Activated CD8-positive, alpha-beta memory T cell treated with anti-CD3 and anti-CD28 coated beads, Interleukin-2, amount 50 U/mL, for 48 hours (primary cell): ENCODE data around the gene PHF13.
A peak's percentile ranks its signal among the peaks of the same experiment; 100 is the strongest.
"Not testable (repeated sequence)": the region's sequence is repeated elsewhere in the genome, so short reads cannot be mapped to it uniquely, and the experiment has no call there.

ENCODE experiments used
- DNase-seq: peaks from one replicate; pipeline ENCODE4 v3.0.0-alpha.2; 2020

Gene PHF13

DNA sequence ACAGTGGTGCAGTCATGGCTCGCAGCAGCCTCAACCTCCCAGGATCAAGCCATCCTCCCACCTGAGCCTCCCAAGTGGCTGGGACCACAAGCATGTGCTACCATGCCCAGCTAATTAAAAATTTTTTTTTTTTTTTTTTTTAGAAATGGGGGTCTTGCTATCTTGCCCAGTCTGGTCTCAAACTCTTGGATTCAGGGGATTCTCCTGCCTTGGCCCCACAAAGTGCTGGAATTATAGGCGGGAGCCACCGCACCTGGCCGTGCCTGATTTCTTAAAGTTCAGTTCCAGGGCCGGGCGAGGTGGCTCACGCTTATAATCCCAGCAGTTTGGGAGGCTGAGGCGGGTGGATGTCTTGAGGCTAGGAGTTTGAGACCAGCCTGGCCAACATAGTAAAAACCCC, 17.5 kb downstream of the PHF13 start:
- no peak for DNase-seq

DNA sequence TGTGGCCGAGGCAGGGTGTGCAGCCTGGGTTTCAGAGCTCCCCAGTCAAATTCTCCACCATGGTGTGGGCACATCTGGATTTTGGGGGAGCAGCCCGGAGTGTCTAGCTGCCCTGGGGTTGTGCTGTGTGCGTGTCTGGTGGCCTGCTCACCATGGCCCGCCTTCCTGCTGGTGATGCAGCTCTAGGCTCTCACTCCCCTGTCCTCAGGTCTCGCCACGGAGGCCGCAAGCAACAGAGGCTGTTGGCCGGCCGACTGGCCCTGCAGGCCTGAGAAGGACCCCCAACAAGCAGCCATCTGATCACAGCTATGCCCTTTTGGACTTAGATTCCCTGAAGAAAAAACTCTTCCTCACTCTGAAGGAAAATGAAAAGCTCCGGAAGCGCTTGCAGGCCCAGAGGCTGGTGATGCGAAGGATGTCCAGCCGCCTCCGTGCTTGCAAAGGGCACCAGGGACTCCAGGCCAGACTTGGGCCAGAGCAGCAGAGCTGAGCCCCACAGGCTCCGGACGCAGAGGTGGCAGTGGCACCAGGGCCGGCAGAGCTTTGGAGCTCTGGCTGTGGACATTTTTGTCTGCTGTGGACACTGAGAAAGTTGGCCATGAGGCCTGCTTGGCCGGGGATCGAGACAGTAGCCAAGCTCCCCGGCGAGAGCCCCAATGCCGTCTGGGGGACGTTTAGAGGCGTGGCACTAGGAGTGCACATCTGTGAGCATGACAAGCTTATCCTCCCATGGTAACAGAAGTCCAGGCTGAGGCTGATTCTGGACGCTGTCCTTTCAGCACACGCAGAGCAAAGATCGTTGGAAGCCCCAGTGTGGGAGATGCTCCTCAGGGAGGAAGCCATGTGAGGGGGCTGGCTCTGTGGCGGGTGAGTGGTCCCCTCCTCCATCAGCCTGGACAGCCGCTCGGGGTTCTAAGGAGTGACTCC, 19.3 kb downstream of the PHF13 start:
- DNase-seq = no peak

DNA sequence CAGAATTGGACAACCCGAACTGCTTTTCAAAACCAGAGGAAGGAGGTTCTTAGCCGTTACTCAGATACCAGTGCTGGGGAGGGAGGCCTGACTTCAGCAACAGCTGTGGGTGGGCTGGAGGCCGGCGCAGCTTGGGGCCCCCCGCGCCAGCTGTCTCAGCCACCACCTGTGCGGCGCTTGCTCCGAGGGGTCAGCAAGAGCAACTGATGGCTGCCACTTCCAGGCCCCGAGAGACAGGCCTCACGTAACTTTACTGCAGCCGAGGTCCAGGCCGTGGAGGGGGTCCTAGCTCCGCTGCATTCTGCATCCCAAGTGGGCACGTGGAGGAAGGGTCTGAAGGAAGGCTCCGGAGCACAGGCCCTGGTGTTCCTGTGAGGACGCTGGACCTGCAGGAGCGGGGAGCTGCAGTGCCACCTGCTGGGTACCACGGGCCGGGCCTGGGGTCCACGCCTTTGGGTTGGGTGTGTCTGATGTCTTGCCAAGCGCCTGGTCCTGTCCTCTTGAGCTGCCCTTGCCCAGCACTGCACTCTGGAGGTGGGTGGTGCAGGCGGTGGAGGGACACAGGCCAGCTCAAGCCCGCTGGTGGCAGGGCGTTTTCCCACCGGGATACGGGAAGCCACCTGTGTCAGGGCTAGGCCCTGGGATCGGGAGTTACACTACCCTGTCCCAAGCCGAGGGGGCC, 21.0 kb downstream of the PHF13 start:
- peak; percentile 66 for DNase-seq

DNA sequence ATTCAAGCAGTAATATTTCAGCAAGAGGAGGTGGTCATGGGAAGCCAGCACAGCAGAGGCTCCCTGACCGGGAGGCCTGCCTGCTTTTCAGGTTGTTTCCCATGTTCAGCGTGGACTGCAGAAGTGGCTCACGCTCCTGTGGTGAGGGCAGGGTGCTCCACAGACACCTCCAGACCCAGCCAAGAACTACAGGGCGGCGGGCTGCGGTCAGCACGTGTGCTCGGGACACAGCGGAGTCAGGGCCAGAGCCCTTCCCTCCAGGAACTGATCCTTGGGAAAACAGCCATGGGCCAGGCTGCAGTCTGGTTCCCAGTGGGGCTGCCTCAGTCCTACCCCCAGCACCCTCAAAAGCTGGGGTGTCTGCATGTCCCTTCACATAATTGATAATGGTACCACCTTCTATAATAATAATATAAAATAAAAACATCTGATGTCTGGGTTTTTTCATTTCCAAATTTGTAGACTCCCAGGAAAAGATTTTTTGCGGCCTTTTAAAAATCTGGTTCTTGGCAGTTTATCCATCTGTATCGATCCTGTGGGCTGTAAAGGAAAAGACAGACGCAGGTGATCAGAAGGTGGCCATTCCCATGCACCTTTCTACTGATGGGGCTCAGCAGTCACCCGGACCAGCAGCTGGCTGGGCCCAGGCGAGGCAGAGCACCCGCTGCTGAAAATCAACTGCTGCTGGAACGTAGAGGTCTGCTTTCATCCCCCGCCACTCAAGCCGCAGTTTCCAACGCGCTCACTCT, 21.8 kb downstream of the PHF13 start:
- DNase-seq = no peak

- DNase-seq = no peak
These were observed 22.6 kb downstream of the PHF13 start for GRCh38 chr1:6635910-6636760.

- not testable (repeated sequence) for DNase-seq
These were observed 23.2 kb downstream of the PHF13 start for GRCh38 chr1:6636778-6637177.

- no peak for DNase-seq
These were observed 24.2 kb downstream of the PHF13 start for GRCh38 chr1:6637770-6638169.

- DNase-seq = no peak
These were observed 24.7 kb downstream of the PHF13 start for GRCh38 chr1:6638226-6638625.

GRCh38 chr1:6640867-6641266, 27.3 kb downstream of the PHF13 start:
- DNase-seq = not testable (repeated sequence)

DNA sequence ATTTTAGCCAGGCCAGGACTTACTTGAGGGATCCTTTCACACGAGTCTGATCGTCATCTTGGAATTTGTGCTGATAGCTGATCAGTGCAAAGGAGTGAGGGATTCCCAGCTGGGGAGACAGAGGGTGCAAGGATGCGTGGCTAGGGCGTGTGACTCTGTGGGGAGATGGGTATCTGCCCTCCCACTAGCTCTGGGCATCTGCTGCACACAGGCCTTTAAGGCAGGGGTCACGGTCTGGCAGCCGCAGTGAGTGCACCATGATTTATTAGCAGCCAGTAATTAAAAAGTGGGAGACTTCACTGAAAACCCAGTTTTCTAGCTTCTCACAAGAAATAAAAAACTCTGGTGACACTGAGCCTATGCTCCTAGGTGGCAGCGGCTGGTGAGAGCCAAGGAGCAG, 31.5 kb downstream of the PHF13 start:
- DNase-seq = no peak

GRCh38 chr1:6646499-6647148, 33.1 kb downstream of the PHF13 start:
- no peak for DNase-seq

- DNase-seq = no peak
These were observed 35.0 kb downstream of the PHF13 start for GRCh38 chr1:6648556-6648955.

DNA sequence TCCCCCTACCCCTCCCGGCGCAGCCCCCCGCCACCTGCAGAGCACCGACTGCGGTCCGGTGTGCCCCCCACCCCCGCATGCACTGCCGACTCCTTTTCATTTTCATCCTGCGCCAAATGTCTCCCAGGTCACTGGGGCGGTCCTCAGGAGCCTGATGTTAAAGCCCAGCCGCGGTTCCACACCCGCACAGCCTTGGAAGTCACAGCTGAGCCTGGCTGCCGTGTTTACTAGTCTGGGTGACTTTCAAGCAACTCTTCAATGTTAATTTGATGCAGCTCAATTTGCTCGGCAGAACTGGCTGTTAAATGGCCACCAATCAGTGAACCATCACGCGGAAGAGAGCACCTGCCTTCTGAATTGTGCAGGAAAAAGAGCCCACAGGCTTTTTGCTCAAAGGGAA, 38.4 kb downstream of the PHF13 start:
- DNase-seq = no peak

DNA sequence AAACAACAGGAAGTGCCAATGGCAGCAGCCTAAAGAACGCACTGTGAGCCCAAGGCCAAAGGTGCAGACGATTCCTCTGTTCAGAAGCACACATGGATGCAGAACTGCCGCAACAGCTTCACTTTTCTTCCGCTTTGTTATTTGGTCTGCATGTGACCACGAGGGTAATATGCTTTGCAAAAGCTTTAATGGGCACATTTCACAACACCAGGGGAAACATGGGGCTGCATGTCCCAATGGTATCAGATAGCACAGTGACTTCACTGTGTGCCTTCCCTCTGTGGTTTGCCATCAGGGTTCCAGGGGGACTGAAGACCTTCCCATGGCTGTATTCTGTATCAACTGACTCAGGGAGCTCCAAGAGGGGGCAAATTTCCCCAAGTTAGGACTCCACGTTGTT, 39.5 kb downstream of the PHF13 start:
- no peak for DNase-seq

GRCh38 chr1:6653436-6654290, 40.1 kb downstream of the PHF13 start:
- no peak for DNase-seq

DNA sequence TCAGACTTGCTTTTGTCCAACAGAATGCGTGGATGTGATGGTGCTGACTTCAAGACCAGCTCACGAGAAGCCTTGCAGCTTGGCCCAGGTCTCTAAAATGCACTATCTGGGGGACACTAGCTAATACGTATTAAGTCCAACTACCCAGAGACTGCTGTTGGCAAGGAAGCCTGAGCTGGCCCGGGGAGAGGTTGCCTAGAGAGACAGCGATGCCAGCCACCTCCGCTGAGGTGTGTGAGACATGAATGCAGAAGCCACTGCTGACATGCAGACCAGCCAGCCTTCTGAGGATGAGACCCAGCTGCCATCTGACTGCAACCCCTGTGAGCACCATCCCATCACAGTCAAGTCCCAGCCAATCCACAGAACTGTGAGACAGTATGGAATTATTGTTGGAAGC, 43.6 kb downstream of the PHF13 start:
- DNase-seq = no peak

DNA sequence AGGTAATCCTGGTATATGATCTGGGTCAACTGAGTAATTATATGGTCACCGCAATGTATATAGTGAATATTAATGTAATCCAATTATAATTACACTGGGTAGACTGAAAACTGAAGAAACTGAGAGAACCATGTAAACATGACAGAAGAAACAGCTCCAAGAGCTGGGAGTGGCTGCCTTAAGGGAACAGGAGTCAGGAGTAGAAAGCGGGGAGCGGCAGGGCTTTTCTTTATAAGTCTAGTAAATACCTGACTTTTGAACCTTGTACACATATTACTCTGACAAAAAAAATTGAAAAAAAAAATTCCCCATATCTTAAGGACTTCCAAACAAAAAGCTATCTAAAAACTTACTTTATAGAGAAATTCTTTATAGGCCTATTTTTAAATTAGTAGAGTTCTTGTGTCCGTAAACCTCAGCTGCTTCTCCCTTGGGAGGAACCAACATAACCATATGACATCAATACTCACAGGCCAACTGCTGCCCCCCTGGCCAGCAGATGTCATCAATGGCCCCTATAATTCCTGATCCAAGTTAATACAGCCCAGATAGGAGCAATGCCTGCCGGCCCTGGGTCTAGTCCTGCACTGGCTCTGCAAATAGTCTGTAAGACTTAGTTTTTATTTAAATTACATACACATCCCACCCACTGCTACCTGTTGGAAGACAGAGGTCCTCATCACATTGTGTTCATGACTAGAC, 45.0 kb downstream of the PHF13 start:
- DNase-seq = no peak

DNA sequence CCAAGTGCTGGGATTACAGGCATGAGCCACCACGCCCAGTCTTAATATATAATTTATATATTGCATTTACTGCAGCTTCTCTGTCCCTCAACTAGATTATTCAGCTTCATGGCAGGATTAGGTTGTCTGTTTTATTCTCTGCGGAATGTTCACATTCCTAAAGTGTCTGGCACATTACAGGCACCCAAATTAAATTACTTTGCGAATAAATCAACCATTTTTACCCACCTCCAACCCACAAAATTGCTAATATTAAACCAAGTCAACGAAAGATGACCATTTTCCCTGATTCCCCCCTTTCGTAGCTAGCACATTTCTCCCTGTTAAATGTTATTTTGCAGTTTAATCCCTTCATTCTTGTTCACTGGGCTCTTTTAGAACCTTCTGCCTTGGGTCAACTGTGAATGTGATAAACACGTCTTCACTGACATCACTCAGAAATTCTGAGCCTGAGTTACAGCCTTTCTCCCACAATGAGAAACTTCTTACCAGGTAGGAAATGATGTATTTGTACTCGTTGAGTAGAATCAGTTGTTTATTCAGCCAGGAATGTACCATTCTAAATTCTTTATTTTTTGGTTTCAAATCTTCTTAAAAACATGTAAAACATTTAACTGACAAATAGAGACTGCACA, 47.0 kb downstream of the PHF13 start:
- DNase-seq = no peak

GRCh38 chr1:6662468-6662867, 48.9 kb downstream of the PHF13 start:
- not testable (repeated sequence) for DNase-seq

GRCh38 chr1:6666696-6667095, 53.2 kb downstream of the PHF13 start:
- no peak for DNase-seq
